ENCODE data around the gene SCGB1D2. TPM values are rescaled to one million over a fixed set of nuclear protein-coding genes. Genes with fewer than 3 reads are reported as not detected.
"Not testable (repeated sequence)": the region's sequence is repeated elsewhere in the genome, so short reads cannot be mapped to it uniquely, and the experiment has no call there.

The SCGB1D2 gene
- total RNA-seq, result not detected in 2 replicates

DNA sequence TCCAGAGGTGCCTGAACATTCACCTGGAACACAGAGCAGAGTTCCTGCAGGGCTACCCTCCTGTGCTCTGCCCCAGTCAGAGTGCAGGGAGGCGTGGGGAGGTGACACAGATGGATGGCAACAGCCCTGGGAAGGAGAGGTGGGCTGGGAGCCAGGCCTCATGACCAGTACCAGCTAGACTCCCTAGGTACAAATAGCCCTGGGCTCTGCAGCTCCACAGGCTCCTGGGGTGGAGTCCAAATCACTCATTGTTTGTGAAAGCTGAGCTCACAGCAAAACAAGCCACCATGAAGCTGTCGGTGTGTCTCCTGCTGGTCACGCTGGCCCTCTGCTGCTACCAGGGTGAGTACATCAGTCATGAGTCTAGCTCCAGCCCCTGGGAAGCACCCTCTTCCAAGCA, at the start of gene SCGB1D2:
TSS of gene SCGB1D2 (plus strand) at position 219 of the 400 bp plus-strand sequence. CDS start at position 288, 69 bp downstream.
- no peak within 1 kb of the TSS for H3K4me3 ChIP-seq (ENCODE audit: low read depth, low read length)
- no peak for TF ChIP-seq CTCF (IDR thresholded peaks at IDR 0.05; ENCODE audit: insufficient read depth, low read depth, low read length)
- no peak for DNase-seq (ENCODE audit: low read depth)

DNA sequence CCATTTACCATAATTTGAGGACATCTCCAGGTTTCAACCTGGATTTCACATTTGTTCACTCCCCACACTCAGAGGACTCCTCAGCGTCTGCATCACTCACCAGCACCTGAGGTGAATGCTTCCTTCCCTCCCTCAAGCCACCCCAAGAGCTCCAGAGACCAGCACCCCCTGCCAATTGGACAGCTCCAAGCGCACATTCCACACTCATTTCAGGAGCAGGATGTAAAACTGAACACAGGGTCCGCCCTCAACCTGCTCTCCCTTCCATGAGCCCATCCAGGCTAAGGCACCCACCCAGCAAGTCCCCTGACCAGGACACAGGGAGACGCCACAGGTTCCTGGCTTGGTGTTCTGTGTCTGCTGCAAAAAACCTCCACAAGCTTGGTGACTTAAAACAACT, 48.1 kb upstream of the SCGB1D2 start:
- no peak for TF ChIP-seq CTCF (IDR thresholded peaks at IDR 0.05; ENCODE audit: insufficient read depth, low read depth, low read length)
- H3K4me3 ChIP-seq (ENCODE audit: low read depth, low read length), result no peak overlapping the region
- peak; percentile 12 for DNase-seq (ENCODE audit: low read depth)

DNA sequence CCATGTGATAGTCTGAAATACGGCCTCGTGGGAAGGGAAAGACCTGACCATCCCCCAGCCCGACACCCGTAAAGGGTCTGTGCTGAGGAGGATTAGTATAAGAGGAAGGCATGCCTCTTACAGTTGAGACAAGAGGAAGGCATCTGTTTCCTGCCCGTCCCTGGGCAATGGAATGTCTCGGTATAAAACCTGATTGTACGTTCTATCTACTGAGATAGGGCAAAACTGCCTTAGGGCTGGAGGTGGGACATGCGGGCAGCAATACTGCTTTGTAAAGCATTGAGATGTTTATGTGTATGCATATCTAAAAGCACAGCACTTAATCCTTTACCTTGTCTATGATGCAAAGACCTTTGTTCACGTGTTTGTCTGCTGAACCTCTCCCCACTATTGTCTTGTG, 47.0 kb upstream of the SCGB1D2 start:
- not testable (repeated sequence) for H3K4me3 ChIP-seq (ENCODE audit: low read depth, low read length); DNase-seq (ENCODE audit: low read depth)

GRCh38 chr11:62195945-62196344, 46.1 kb upstream of the SCGB1D2 start:
- no peak for TF ChIP-seq CTCF (IDR thresholded peaks at IDR 0.05; ENCODE audit: insufficient read depth, low read depth, low read length)
- DNase-seq (ENCODE audit: low read depth), result no peak
- H3K4me3 ChIP-seq (ENCODE audit: low read depth, low read length), result no peak overlapping the region

DNA sequence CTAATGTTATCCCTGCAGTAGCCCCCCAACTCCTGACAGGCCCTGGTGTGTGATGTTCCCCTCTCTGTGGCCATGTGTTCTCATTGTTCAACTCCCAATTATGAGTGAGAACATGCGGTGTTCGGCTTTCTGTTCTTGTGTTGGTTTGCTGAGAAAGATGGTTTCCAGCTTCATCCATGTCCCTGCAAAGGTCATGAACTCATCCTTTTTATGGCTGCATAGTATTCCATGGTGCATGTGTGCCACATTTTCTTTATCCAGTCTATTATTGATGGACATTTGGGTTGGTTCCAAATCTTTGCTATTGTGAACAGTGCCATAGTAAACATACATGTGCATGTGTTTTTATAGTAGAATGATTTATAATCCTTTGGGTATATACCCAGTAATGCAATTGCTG, 44.6 kb upstream of the SCGB1D2 start:
- not testable (repeated sequence) for H3K4me3 ChIP-seq (ENCODE audit: low read depth, low read length); DNase-seq (ENCODE audit: low read depth)

- no peak for DNase-seq (ENCODE audit: low read depth)
- TF ChIP-seq CTCF (IDR thresholded peaks at IDR 0.05; ENCODE audit: insufficient read depth, low read depth, low read length), result no peak
- H3K4me3 ChIP-seq (ENCODE audit: low read depth, low read length), result no peak overlapping the region
Observed at GRCh38 chr11:62201376-62201775, 40.7 kb upstream of the SCGB1D2 start.

GRCh38 chr11:62202910-62203309, 39.1 kb upstream of the SCGB1D2 start:
- no peak overlapping the region for H3K4me3 ChIP-seq (ENCODE audit: low read depth, low read length)
- no peak for DNase-seq (ENCODE audit: low read depth)
- no peak for TF ChIP-seq CTCF (IDR thresholded peaks at IDR 0.05; ENCODE audit: insufficient read depth, low read depth, low read length)

GRCh38 chr11:62204430-62204829, 37.6 kb upstream of the SCGB1D2 start:
- TF ChIP-seq CTCF (IDR thresholded peaks at IDR 0.05; ENCODE audit: insufficient read depth, low read depth, low read length), result no peak
- DNase-seq (ENCODE audit: low read depth), result no peak
- H3K4me3 ChIP-seq (ENCODE audit: low read depth, low read length), result no peak overlapping the region

Data from fibroblast of villous mesenchyme (primary cell).